Ishikawa (cell line): ENCODE measurements around the gene B4GALT5.

ENCODE experiments used
- CEBPB ChIP-seq: IDR thresholded peaks from 2 replicates; pipeline ENCODE4 v1.6.1; 2012
- CREB1 ChIP-seq: IDR thresholded peaks from 2 replicates; pipeline ENCODE4 v1.6.1; 2012; ENCODE audit warnings: low read depth
- EGR1 ChIP-seq: IDR thresholded peaks from 2 replicates; pipeline ENCODE4 v1.6.1; 2012
- EP300 ChIP-seq: IDR thresholded peaks from 2 replicates; pipeline ENCODE4 v1.6.1; 2012; ENCODE audit warnings: borderline replicate concordance
- FOXM1 ChIP-seq: IDR thresholded peaks from 2 replicates; pipeline ENCODE4 v1.6.1; 2012; ENCODE audit warnings: low read depth, borderline replicate concordance
- NFIC ChIP-seq: IDR thresholded peaks from 2 replicates; pipeline ENCODE4 v1.6.1; 2012
- RAD21 ChIP-seq: IDR thresholded peaks from 2 replicates; pipeline ENCODE4 v1.6.1; 2012; ENCODE audit warnings: low read depth
- TAF1 ChIP-seq: IDR thresholded peaks from 2 replicates; pipeline ENCODE4 v1.6.1; 2012; ENCODE audit warnings: low read depth, mild to moderate bottlenecking
- TCF12 ChIP-seq: IDR thresholded peaks from 2 replicates; pipeline ENCODE4 v1.6.1; 2012; ENCODE audit warnings: low read depth
- TEAD4 ChIP-seq: IDR thresholded peaks from 2 replicates; pipeline ENCODE4 v1.6.1; 2012
- YY1 ChIP-seq: IDR thresholded peaks from 2 replicates; pipeline ENCODE4 v1.6.1; 2012; ENCODE audit warnings: low read depth
- ZBTB7A ChIP-seq: IDR thresholded peaks from 2 replicates; pipeline ENCODE4 v1.6.1; 2012; ENCODE audit warnings: low read depth
- TF ChIP-seq, protein P1 (sequence below): IDR thresholded peaks from 2 replicates; pipeline ENCODE4 v1.6.1; 2012
- TF ChIP-seq, protein P2 (sequence below): IDR thresholded peaks from 2 replicates; pipeline ENCODE4 v1.6.1; 2012
- TF ChIP-seq, protein P3 (sequence below): IDR thresholded peaks from 2 replicates; pipeline ENCODE4 v1.6.1; 2012; ENCODE audit warnings: low read depth, mild to moderate bottlenecking

B4GALT5 gene

DNA sequence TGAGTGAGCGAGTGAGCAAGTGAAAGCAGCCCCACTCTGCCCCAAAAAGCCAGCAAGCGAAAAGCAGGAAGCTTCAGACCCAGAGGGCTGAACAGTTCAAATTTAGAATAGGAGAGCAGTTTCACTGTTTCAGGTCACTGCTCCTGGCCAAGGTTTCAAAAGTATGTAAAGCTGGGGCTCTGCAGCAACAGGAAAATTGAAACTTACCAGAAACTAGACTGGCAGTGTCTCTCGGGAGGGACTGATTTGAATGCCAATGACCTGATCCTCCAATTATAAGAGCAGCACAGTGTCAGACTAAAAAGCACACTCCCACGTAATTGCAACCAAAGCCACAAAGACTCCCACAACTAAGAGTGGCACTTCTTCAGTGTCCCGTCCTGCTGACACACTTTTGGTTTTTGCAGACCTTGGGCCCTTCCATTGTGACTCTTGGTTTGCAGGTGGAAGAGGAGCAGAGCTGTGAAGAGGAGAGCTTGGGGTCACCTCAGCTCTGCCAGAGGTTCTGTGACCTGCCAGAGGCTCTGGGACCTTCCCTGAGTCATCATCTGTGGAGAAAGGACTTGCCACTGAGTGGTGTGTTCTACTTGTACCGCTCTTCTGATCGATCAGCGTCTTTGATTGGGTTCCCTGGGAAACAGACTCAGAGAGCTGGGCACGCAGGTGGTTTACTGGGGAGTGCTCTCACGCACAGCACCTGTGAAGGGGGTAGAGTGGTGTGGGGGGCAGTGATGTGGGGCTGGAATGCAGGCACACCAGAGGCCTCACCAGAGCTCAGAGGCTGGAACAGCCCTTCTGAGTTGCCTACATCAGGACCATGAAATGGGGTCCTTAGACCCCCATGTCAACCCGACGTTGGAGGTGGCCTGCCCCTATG lies 93.1 kb downstream of the B4GALT5 start:
- TF ChIP-seq, protein P1, sequence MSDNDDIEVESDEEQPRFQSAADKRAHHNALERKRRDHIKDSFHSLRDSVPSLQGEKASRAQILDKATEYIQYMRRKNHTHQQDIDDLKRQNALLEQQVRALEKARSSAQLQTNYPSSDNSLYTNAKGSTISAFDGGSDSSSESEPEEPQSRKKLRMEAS, result no peak
- TF ChIP-seq CEBPB (no peak), TAF1 (no peak), NFIC (no peak), TEAD4 (no peak), ZBTB7A (no peak), EP300 (no peak)
- TF ChIP-seq, protein P2, sequence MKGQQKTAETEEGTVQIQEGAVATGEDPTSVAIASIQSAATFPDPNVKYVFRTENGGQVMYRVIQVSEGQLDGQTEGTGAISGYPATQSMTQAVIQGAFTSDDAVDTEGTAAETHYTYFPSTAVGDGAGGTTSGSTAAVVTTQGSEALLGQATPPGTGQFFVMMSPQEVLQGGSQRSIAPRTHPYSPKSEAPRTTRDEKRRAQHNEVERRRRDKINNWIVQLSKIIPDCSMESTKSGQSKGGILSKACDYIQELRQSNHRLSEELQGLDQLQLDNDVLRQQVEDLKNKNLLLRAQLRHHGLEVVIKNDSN, result no peak

DNA sequence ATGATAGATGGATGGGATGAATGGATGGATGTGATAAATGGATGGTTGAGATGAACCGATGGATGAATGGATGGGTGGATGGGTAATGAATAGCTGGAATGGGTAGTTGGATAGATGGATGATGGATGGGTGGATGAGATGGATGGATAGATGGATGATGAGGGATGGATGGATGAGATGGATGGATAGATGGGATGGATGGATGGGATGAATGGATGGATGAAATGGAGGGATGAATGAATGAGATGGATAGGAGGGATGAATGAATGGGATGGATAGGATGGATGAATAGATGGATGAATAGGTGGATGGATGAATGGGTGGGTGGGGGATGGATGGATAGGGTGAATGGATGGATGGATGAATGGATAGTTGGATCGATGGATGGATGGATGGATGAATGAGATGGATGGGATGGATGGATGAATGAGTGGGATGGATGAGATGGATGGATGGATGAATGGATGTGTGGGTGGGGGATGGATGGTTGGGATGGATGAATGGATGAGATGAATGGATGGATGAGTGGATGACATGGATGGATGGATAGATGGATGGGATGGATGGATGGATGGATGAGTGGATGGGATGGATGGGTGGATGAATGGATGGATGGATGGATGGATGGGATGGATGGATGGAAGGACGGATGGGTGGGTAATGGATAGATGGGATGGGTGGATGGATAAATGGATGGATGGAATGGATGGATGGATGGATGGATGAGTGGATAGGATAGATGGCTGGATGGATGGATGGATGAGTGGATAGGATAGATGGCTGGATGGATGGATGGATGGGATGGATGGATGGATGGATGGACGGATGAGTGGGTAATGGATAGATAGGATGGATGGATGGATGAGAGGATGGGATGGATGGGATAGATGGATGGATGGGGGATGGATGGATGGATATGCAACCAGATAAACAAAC lies 94.3 kb downstream of the B4GALT5 start:
- TF ChIP-seq EP300, result no peak
- TF ChIP-seq TCF12, result no peak
- TF ChIP-seq, protein P3, sequence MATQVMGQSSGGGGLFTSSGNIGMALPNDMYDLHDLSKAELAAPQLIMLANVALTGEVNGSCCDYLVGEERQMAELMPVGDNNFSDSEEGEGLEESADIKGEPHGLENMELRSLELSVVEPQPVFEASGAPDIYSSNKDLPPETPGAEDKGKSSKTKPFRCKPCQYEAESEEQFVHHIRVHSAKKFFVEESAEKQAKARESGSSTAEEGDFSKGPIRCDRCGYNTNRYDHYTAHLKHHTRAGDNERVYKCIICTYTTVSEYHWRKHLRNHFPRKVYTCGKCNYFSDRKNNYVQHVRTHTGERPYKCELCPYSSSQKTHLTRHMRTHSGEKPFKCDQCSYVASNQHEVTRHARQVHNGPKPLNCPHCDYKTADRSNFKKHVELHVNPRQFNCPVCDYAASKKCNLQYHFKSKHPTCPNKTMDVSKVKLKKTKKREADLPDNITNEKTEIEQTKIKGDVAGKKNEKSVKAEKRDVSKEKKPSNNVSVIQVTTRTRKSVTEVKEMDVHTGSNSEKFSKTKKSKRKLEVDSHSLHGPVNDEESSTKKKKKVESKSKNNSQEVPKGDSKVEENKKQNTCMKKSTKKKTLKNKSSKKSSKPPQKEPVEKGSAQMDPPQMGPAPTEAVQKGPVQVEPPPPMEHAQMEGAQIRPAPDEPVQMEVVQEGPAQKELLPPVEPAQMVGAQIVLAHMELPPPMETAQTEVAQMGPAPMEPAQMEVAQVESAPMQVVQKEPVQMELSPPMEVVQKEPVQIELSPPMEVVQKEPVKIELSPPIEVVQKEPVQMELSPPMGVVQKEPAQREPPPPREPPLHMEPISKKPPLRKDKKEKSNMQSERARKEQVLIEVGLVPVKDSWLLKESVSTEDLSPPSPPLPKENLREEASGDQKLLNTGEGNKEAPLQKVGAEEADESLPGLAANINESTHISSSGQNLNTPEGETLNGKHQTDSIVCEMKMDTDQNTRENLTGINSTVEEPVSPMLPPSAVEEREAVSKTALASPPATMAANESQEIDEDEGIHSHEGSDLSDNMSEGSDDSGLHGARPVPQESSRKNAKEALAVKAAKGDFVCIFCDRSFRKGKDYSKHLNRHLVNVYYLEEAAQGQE, result no peak
- no peak for TF ChIP-seq NFIC
- no peak for TF ChIP-seq YY1
- TF ChIP-seq, protein P1, result no peak
- TF ChIP-seq CREB1, result no peak
- TF ChIP-seq TAF1, result no peak
- no peak for TF ChIP-seq ZBTB7A
- TF ChIP-seq RAD21, result no peak

DNA sequence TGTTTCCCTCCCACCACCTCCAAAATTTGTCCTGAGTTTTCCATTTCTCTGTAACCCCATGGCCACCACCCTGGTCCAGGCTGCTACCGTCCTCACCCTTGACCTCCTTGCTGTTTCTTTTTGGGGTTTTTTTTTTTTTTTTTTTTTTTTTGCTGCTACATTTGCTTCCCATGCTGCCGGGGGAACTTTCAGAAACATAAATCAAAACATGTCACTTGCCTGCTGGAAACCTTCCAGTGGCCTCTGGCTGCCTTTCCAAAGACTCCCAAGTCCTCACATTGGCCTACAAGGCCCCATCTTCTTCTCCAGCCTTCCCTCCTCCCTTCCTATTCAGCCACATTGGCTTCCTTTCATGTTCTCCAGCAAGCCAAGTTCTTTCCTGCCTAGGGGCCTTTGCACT lies 95.4 kb downstream of the B4GALT5 start:
- TF ChIP-seq, protein P2, result no peak
- TF ChIP-seq CREB1, result no peak
- TF ChIP-seq, protein P3, result no peak
- TF ChIP-seq ZBTB7A, result no peak
- TF ChIP-seq, protein P1, result no peak
- no peak for TF ChIP-seq YY1
- TF ChIP-seq RAD21, result no peak
- TF ChIP-seq NFIC, result no peak
- no peak for TF ChIP-seq EGR1
- no peak for TF ChIP-seq CEBPB
- no peak for TF ChIP-seq TAF1

DNA sequence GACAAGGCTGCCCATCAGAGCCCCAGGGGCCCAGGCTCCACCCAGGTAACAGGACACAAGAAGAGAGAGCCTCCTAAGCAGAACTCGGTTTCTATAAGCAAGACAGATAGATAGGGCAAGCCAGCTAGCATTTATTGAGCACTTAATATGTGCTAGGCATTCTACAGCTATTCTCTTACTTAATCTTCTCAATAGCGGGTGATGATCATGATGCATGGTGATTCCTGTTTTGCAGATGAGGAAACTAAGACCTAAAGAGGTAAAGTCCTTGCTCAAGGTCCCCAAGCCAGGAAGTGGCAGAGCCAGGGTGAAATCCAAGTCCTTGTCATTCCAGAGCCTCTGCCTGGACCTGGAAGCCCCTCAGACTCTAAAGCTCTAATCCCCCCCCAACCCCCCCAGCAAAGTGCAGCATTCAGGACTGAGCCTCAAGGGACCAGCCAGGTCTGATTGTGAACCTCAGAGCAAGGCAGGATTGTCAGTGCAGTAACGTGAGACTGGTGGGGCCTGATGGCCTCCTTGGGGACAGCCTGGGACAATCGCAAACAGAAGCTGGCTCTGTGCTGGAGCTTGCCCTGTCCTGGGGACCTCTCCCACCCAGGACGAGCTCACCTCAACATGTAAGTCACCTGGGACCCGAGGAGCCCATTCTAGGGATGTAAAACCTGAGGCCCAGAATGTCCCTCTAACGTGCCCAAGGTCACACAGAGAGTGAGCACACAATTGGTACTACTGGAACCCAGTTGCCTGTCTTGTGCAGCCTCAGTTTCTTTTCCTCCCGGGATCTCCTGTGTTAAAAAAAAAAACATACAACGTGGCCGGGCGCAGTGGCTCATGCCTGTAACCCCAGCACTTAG lies 97.3 kb downstream of the B4GALT5 start:
- TF ChIP-seq TAF1 (no peak), CREB1 (no peak), ZBTB7A (no peak), EGR1 (no peak), EP300 (no peak), TEAD4 (no peak), FOXM1 (no peak), NFIC (no peak), YY1 (no peak), CEBPB (no peak), RAD21 (no peak), TCF12 (no peak)
- TF ChIP-seq, protein P3, result no peak
- TF ChIP-seq, protein P1, result no peak
- TF ChIP-seq, protein P2, result no peak
